ENCODE results near the gene BMI1. TPM values are rescaled to one million over a fixed set of nuclear protein-coding genes. Genes with fewer than 3 reads are reported as not detected.

The BMI1 gene
- total RNA-seq, 6 experiments from 2014 or later: 23.7 to 36.6 (median 27.8) TPM

DNA sequence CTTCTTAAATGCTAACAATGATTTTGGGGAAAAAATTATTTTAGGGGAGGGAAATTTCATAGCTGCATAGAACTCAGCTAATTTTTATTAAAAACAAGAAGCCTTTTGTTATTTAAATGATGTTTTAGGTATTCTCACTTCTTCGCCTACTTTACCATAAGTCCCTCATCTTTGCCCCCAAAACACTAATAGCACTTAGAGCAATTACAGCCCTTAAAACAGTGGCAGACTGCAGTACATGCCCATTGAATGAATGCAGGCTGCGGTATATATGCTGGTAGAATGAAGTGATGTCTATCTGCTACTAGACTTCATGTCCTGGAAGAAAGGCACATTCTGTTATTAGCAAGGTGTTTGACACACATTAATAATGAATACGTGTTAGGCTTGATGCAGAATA, 21.5 kb downstream of the BMI1 start:
- H3K4me1 ChIP-seq: peaks cover 0 to 5% (median 1%) of the 10 kb centered on the region in 4 donors
- no peaks in the 10 kb centered on the region for H3K9me3 ChIP-seq
- 37% methylated on average over 3 of the region's 3 CpGs for WGBS (ENCODE audit: insufficient coverage, low coverage, low lambda C conversion rate, missing lambda C conversion rate)
- no peak overlapping the region for H3K4me3 ChIP-seq
- ATAC-seq (no peak), DNase-seq (no peak)
- intact Hi-C loops (cut with DNase I): no loop called here
- H3K27ac ChIP-seq: no peak overlapping the region
- H3K36me3 ChIP-seq: no peaks in the 10 kb centered on the region
- H3K27me3 ChIP-seq: peaks cover 22 to 56% of the 10 kb centered on the region in 2 donors
- TF ChIP-seq POLR2A (IDR thresholded peaks at IDR 0.05): no peak
- TF ChIP-seq, protein P1, sequence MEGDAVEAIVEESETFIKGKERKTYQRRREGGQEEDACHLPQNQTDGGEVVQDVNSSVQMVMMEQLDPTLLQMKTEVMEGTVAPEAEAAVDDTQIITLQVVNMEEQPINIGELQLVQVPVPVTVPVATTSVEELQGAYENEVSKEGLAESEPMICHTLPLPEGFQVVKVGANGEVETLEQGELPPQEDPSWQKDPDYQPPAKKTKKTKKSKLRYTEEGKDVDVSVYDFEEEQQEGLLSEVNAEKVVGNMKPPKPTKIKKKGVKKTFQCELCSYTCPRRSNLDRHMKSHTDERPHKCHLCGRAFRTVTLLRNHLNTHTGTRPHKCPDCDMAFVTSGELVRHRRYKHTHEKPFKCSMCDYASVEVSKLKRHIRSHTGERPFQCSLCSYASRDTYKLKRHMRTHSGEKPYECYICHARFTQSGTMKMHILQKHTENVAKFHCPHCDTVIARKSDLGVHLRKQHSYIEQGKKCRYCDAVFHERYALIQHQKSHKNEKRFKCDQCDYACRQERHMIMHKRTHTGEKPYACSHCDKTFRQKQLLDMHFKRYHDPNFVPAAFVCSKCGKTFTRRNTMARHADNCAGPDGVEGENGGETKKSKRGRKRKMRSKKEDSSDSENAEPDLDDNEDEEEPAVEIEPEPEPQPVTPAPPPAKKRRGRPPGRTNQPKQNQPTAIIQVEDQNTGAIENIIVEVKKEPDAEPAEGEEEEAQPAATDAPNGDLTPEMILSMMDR (IDR thresholded peaks at IDR 0.05): no peak

DNA sequence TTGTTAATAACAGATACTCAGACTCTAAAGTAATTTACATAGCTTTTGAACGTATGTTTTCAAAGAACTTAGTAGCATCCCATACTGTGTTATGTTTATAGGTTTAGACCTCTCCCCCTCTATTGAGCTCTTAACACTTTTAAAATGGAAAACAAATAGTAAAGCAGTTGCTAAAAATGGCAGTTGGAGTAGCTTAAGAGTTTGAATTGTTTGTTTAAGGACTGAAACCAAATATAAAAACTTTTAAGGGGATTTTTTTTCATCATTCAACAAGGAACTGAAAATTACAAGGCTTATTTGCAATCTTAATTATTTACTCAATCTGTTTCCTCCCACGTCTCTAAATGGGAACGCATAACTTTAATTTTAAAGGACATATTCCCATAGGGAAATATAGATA, 22.8 kb downstream of the BMI1 start:
- no peak for ATAC-seq
- DNase-seq: no peak
- H3K27me3 ChIP-seq: peaks cover 22 to 48% of the 10 kb centered on the region in 2 donors
- H3K27ac ChIP-seq: no peak overlapping the region
- H3K4me1 ChIP-seq: peaks cover 0 to 5% (median 1%) of the 10 kb centered on the region in 4 donors
- intact Hi-C loops (cut with DNase I): no loop called here
- no peaks in the 10 kb centered on the region for H3K36me3 ChIP-seq
- WGBS (ENCODE audit: insufficient coverage, low coverage, low lambda C conversion rate, missing lambda C conversion rate): 17% methylated on average over 3 of the region's 3 CpGs
- H3K4me3 ChIP-seq: no peak overlapping the region
- TF ChIP-seq POLR2A (IDR thresholded peaks at IDR 0.05): no peak
- TF ChIP-seq, protein P1 (IDR thresholded peaks at IDR 0.05): no peak
- H3K9me3 ChIP-seq: no peaks in the 10 kb centered on the region

DNA sequence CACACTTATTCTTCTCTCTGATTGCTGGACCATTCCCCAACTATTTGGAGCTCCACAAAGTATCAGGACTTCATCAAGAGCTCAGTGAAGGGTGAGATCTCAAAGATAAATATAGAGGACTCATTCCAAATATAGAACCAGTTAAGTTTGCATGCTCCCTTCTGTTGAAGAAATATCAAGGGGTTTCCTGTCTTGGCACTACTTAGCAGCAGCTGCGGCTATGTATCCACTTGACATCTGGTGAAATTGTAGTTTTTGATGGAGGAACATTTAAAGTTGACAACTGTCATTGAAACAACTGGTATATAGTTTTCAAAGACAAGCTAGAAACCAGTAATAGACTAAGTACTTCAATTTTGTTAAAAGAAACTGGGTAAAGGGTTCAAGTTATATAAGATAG, 23.4 kb downstream of the BMI1 start:
- no peaks in the 10 kb centered on the region for H3K36me3 ChIP-seq
- no peak for TF ChIP-seq POLR2A (IDR thresholded peaks at IDR 0.05)
- WGBS (ENCODE audit: insufficient coverage, low coverage, low lambda C conversion rate, missing lambda C conversion rate): 21% methylated on average over 1 of the region's 1 CpG
- H3K27ac ChIP-seq: no peak overlapping the region
- no peaks in the 10 kb centered on the region for H3K9me3 ChIP-seq
- DNase-seq (no peak), ATAC-seq (no peak)
- H3K4me1 ChIP-seq: peaks cover 0 to 5% (median 1%) of the 10 kb centered on the region in 4 donors
- intact Hi-C loops (cut with DNase I): no loop called here
- peaks cover 22 to 43% of the 10 kb centered on the region in 2 donors for H3K27me3 ChIP-seq
- no peak overlapping the region for H3K4me3 ChIP-seq

DNA sequence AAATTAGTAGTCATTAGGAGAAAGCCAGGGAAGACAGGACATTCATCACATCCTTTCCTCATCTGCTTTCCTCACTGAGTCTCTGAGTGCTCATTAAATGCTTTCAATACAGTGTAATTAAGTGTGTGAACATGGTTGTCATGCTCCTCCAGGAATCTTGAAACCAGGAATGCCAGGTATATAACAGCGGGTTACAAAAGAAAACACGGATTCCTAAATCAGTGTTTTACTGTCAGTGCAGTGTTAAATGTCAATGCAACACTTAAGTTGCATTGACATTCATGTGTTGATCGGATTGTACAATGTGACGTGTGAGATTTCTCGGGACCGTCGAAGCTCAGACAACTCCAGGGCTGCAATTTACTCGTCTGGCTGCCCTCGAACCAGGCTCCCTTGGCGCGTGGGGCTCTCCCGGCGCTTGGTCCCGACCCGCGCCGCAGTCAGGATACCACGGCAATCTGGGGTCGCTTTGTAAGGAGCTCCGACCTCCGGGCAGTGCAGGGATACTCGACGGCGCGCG, 23.9 kb downstream of the BMI1 start:
- peaks cover 24 to 39% of the 10 kb centered on the region in 2 donors for H3K27me3 ChIP-seq

More for the DNA sequence above, 23.9 kb downstream of the BMI1 start:
- intact Hi-C loops (cut with DNase I): no loop called here
- DNase-seq (no peak), ATAC-seq (no peak)
- no peak overlapping the region for H3K4me3 ChIP-seq
- 14% methylated on average over 5 of the region's 26 CpGs for WGBS (ENCODE audit: insufficient coverage, low coverage, low lambda C conversion rate, missing lambda C conversion rate)
- H3K36me3 ChIP-seq: no peaks in the 10 kb centered on the region
- no peaks in the 10 kb centered on the region for H3K9me3 ChIP-seq
- peaks cover 0 to 3% (median 1%) of the 10 kb centered on the region in 4 donors for H3K4me1 ChIP-seq
- H3K27ac ChIP-seq: no peak overlapping the region
- no peak for TF ChIP-seq POLR2A (IDR thresholded peaks at IDR 0.05)
- TF ChIP-seq, protein P1 (IDR thresholded peaks at IDR 0.05): no peak
